GM12878 (cell line): ENCODE results near the gene COL19A1. TPM values are rescaled to one million over a fixed set of nuclear protein-coding genes. Genes with fewer than 3 reads are reported as not detected.
A peak's percentile ranks its signal among the peaks of the same experiment; 100 is the strongest.

ENCODE experiments used
- ATAC-seq: fragments of 200-7000 bp; cut with Tn5 transposase; 3 replicates; pipeline ENCODE4 v1.9.1; 2020; ENCODE audit warnings: mild to moderate bottlenecking, moderate library complexity
- BruUV-seq: library from RNA; stranded (reverse); fragments of 400-500 nt; replicated peaks from 2 replicates; lab custom pipeline; 2021; lab: Mats Ljungman, UMichigan
- CTCF ChIA-PET: fragments of 300-600 bp; sonication (Branson Sonifier 250); formaldehyde crosslinking; extraction: SDS; loops from one replicate; lab custom pipeline; 2021; ENCODE audit warnings: inconsistent platforms; lab: Yijun Ruan, JAX
- POLR2A ChIA-PET: fragments of 350-600 bp; formaldehyde crosslinking; extraction: SDS; loops from one replicate; lab custom pipeline; 2021; ENCODE audit warnings: inconsistent platforms; lab: Charles Lee
- RAD21 ChIA-PET: fragments of 300-600 bp; sonication (Branson Sonifier 250); formaldehyde crosslinking; loops from one replicate; lab custom pipeline; 2023; ENCODE audit warnings: antibody characterized with exemption; ENCODE audit not compliant: unreplicated experiment; lab: Charles Lee
- SMC1A ChIA-PET: fragments of 300-600 bp; sonication (Branson Sonifier 250); formaldehyde crosslinking; loops from one replicate; lab custom pipeline; 2023; ENCODE audit not compliant: unreplicated experiment, uncharacterized antibody; lab: Charles Lee
- DNase-seq: peaks from one replicate; pipeline ENCODE4 v3.0.0-alpha.2; 2011; ENCODE audit warnings: low read depth, low spot score
- FAIRE-seq: peaks from 3 replicates; lab custom pipeline; 2011; peaks lifted over from hg19 to GRCh38; lab: Jason Lieb, UNC
- H2AFZ ChIP-seq: 2 replicates; pipeline ENCODE4 v1.6.0; 2011; ENCODE audit warnings: low read depth, low read length, control low read depth; ENCODE audit not compliant: control insufficient read depth
- H3K27ac ChIP-seq: 2 replicates; pipeline ENCODE4 v1.5.1; 2011; ENCODE audit warnings: control low read depth; ENCODE audit not compliant: control insufficient read depth, insufficient read depth
- H3K27me3 ChIP-seq, 2 experiments: replicated peaks in 1 of 2; 2 replicates each; pipeline versions ENCODE4 v1.6.0 to v1.6.1; 2011; ENCODE audit warnings: low read length in 1 of 2; ENCODE audit not compliant: control insufficient read depth in 2 of 2, insufficient read depth in 2 of 2
- H3K36me3 ChIP-seq, 2 experiments: 2 replicates each; pipeline ENCODE4 v1.5.1; 2011; ENCODE audit warnings: low read length in 1 of 2; ENCODE audit not compliant: control insufficient read depth in 2 of 2, insufficient read depth in 2 of 2
- H3K4me1 ChIP-seq: 2 replicates; pipeline ENCODE4 v1.6.1; 2011; ENCODE audit warnings: mild to moderate bottlenecking, low read length, moderate library complexity, mixed read lengths; ENCODE audit not compliant: control insufficient read depth, insufficient read depth
- H3K4me2 ChIP-seq: 2 replicates; pipeline ENCODE4 v1.6.0; 2011; ENCODE audit warnings: control low read depth; ENCODE audit not compliant: control insufficient read depth, insufficient read depth
- H3K4me3 ChIP-seq: fragments of 200-600 bp; sonication (generic); 2 replicates; pipeline ENCODE4 v1.5.1; 2016
- H3K79me2 ChIP-seq: 2 replicates; pipeline ENCODE4 v1.6.0; 2011; ENCODE audit warnings: low read length; ENCODE audit not compliant: control insufficient read depth, insufficient read depth
- H3K9ac ChIP-seq: 2 replicates; pipeline ENCODE4 v1.8.0; 2011; ENCODE audit warnings: low read length, control low read depth, mixed read lengths; ENCODE audit not compliant: control insufficient read depth, insufficient read depth
- H3K9me3 ChIP-seq: replicated peaks from 3 replicates; pipeline ENCODE4 v1.5.1; 2011; ENCODE audit warnings: mild to moderate bottlenecking, low read length; ENCODE audit not compliant: control insufficient read depth, insufficient read depth
- H4K20me1 ChIP-seq: 2 replicates; pipeline ENCODE4 v1.6.0; 2011; ENCODE audit not compliant: control insufficient read depth, insufficient read depth
- ATF2 ChIP-seq: IDR thresholded peaks from 2 replicates; pipeline ENCODE4 v1.6.1; 2012; ENCODE audit warnings: low read length, inconsistent platforms
- CBX3 ChIP-seq: fragments of 200-600 bp; sonication (generic); IDR thresholded peaks from 2 replicates; pipeline ENCODE4 v1.6.1; 2016; ENCODE audit warnings: low read depth, borderline replicate concordance
- CHD1 ChIP-seq: IDR thresholded peaks from 2 replicates; pipeline ENCODE4 v1.6.1; 2012; ENCODE audit warnings: low read depth, low read length, improper control_type of control experiment
- CREM ChIP-seq: IDR thresholded peaks from 2 replicates; pipeline ENCODE4 v1.6.1; 2014; ENCODE audit warnings: antibody characterized with exemption, low read depth
- CTCF ChIP-seq, 3 experiments: IDR thresholded peaks in 2 of 3; conservative IDR thresholded peaks in 1 of 3; 2 replicates each; pipeline ENCODE4 v1.5.1; 2011; ENCODE audit warnings: low read depth in 3 of 3, low read length in 3 of 3, mild to moderate bottlenecking in 3 of 3, control low read depth in 2 of 3, moderate library complexity in 2 of 3, inconsistent platforms in 1 of 3, mixed read lengths in 1 of 3; ENCODE audit not compliant: control insufficient read depth in 2 of 3, insufficient read depth in 1 of 3; ENCODE audit errors: extremely low read depth in 1 of 3
- HDGF ChIP-seq: fragments of 450-650 bp; IDR thresholded peaks from 2 replicates; pipeline ENCODE4 v1.6.1; 2016; ENCODE audit warnings: antibody characterized with exemption
- IKZF2 ChIP-seq, 2 experiments: fragments of 450-650 bp; IDR thresholded peaks; 2 replicates each; pipeline ENCODE4 v1.6.1; 2017; ENCODE audit warnings: mild to moderate bottlenecking in 2 of 2, moderate library complexity in 2 of 2
- SREBF2 ChIP-seq: IDR thresholded peaks from 2 replicates; pipeline ENCODE4 v1.6.1; 2012; ENCODE audit warnings: mild to moderate bottlenecking, low read length
- SRF ChIP-seq, 2 experiments: IDR thresholded peaks; 2 replicates each; pipeline ENCODE4 v1.6.1; 2011; ENCODE audit warnings: low read depth in 2 of 2, low read length in 2 of 2, mild to moderate bottlenecking in 1 of 2, moderate library complexity in 1 of 2
- STAT1 ChIP-seq: fragments of 450-650 bp; conservative IDR thresholded peaks from 2 replicates; pipeline ENCODE4 v1.6.1; 2014; ENCODE audit warnings: antibody characterized with exemption, mild to moderate bottlenecking
- WRNIP1 ChIP-seq: IDR thresholded peaks from 2 replicates; pipeline ENCODE4 v1.6.1; 2011; ENCODE audit warnings: low read depth, low read length, improper control_type of control experiment, borderline replicate concordance
- YBX1 ChIP-seq: fragments of 450-650 bp; IDR thresholded peaks from 2 replicates; pipeline ENCODE4 v1.6.1; 2016; ENCODE audit warnings: antibody characterized with exemption
- ZNF622 ChIP-seq: fragments of 450-650 bp; IDR thresholded peaks from 2 replicates; pipeline ENCODE4 v1.6.1; 2017; ENCODE audit warnings: mild to moderate bottlenecking, inconsistent platforms
- WGBS: methylation state at CpG from one replicate; pipeline ENCODE4 v1.1.6; 2016; ENCODE audit warnings: low lambda C conversion rate; ENCODE audit not compliant: insufficient replicate concordance, insufficient coverage; ENCODE audit errors: missing lambda C conversion rate; 5-methylcytosine and 5-hydroxymethylcytosine counted together
- in situ Hi-C: fragments of 300-500 bp; cut with MboI; formaldehyde crosslinking; loops from 9 replicates; pipeline ENCODE4 v1.14.3; 2018; ENCODE audit warnings: mixed read lengths
- intact Hi-C: fragments of 100-400 bp; cut with micrococcal nuclease; formaldehyde crosslinking; loops from one replicate; pipeline ENCODE4 v1.14.2; 2022; ENCODE audit not compliant: unreplicated experiment
- polyA plus RNA-seq, 11 experiments: library from polyadenylated mRNA; depleted of rRNA in 4 of 11; unstranded in 6 of 11; stranded (reverse) in 5 of 11; fragments of >200 nt; fragmentation: Nextera tagmentation in 4 of 11; fragmentation: Illumina TruSeq in 1 of 11; extraction: Ambion mirVana in 4 of 11; extraction: Trizol in 1 of 11; gene quantifications; 1 replicate in 1 of 11; 2 replicates in 10 of 11; pipeline versions ENCODE4 v1.2.1 to v1.2.3, GENCODE V29; 2011 to 2016; ENCODE audit warnings: inconsistent platforms in 2 of 11, missing spikeins in 2 of 11, low read depth in 1 of 11
- total RNA-seq, 4 experiments: library from RNA; depleted of rRNA in 3 of 4; stranded (reverse); fragments of >200 nt in 3 of 4; fragmentation: Illumina TruSeq in 1 of 4; extraction: Trizol in 1 of 4; gene quantifications; 2 replicates each; pipeline versions ENCODE4 v1.2.1 to v1.2.3, GENCODE V29; 2013 to 2021

COL19A1 gene
- total and polyA plus RNA-seq, 10 of the 15 experiments (the other 5 are each of a cell fraction or from before 2014, with no cell fraction given) = 1.1 to 13.5 (median 4.1) TPM

- Histone ChIP-seq H3K36me3 (no peaks in the 10 kb centered on the region), H4K20me1 (no peaks in the 10 kb centered on the region), H2AFZ (no peak overlapping the region), H3K27me3 (no peaks in the 10 kb centered on the region), H3K4me3 (no peak overlapping the region), H3K4me1 (no peaks in the 10 kb centered on the region), H3K4me2 (no peak overlapping the region), H3K9me3 (no peaks in the 10 kb centered on the region), H3K27ac (no peak overlapping the region), H3K79me2 (no peaks in the 10 kb centered on the region), H3K9ac (no peak overlapping the region)
- TF ChIP-seq STAT1 (no peak), CTCF (IDR thresholded peaks at IDR 0.05 in 2 of 3, conservative IDR thresholded peaks at IDR 0.05 in 1 of 3; ENCODE audit: control insufficient read depth in 2 of 3, extremely low read depth in 1 of 3, insufficient read depth in 1 of 3, low read depth in 3 of 3, low read length in 3 of 3) (0 out of 6 replicates have a peak, but pooled peaks of 1 of the 3 experiments have one; percentile 7)
- intact Hi-C loops = loop anchor here (10.0 kb wide), 1 partner anchor 146 kb away; no protein-coding TSS in a partner anchor
- POLR2A ChIA-PET = no interaction called here
- no TSS peak for BruUV-seq
- RAD21 ChIA-PET = no interaction called here
- no peak for FAIRE-seq
- WGBS = 100% methylated on average over 2 of the region's 2 CpGs
- in situ Hi-C loops = no loop called here
- no peak for ATAC-seq
- SMC1A ChIA-PET = interaction anchor here (0.7 kb wide), 1 partner anchor 137 kb away, joined by 3 read pairs; no protein-coding TSS in a partner anchor
- CTCF ChIA-PET = interaction anchor here (0.7 to 1.3 kb wide), 2 partner anchors 15 to 112 kb away, joined by 3 read pairs; no protein-coding TSS in a partner anchor
- DNase-seq = no peak
Observed at GRCh38 chr6:69980624-69981023, 114.3 kb downstream of the COL19A1 start.

GRCh38 chr6:69984506-69984905 lies 118.2 kb downstream of the COL19A1 start:
- RAD21 ChIA-PET = interaction anchor here (1.2 kb wide), 1 partner anchor 171 kb away, joined by 3 read pairs; no protein-coding TSS in a partner anchor
- in situ Hi-C loops (no loop called here), intact Hi-C loops (loop anchor here (10.0 kb wide), 1 partner anchor 150 kb away; no protein-coding TSS in a partner anchor)
- H3K9ac ChIP-seq = no peak overlapping the region
- POLR2A ChIA-PET = interaction anchor here (0.6 to 1.3 kb wide), 2 partner anchors 9 to 873 kb away, joined by 3 to 7 read pairs; no protein-coding TSS in a partner anchor
- H3K4me2 ChIP-seq = no peak overlapping the region
- no peaks in the 10 kb centered on the region for H4K20me1 ChIP-seq
- no peak overlapping the region for H2AFZ ChIP-seq
- no TSS peak for BruUV-seq
- no peaks in the 10 kb centered on the region for H3K27me3 ChIP-seq
- TF ChIP-seq CBX3 = no peak
- no peak for TF ChIP-seq WRNIP1
- no peak for TF ChIP-seq ZNF622
- TF ChIP-seq HDGF = no peak
- TF ChIP-seq SREBF2 = no peak
- no peak for TF ChIP-seq IKZF2 (IDR thresholded peaks at IDR 0.05)
- no peak for TF ChIP-seq SRF (IDR thresholded peaks at IDR 0.05; ENCODE audit: low read depth in 2 of 2, low read length in 2 of 2)
- no peak for TF ChIP-seq CHD1
- TF ChIP-seq YBX1 = no peak
- TF ChIP-seq CREM = no peak
- no peak for TF ChIP-seq ATF2
- H3K4me3 ChIP-seq = no peak overlapping the region
- H3K27ac ChIP-seq = no peak overlapping the region
- CTCF ChIA-PET = interaction anchor here (0.9 to 2.2 kb wide), 5 partner anchors 12 to 251 kb away, joined by 3 to 6 read pairs (median 4); no protein-coding TSS in a partner anchor
- no peaks in the 10 kb centered on the region for H3K79me2 ChIP-seq
- no peak for FAIRE-seq
- DNase-seq = no peak
- H3K36me3 ChIP-seq = no peaks in the 10 kb centered on the region
- SMC1A ChIA-PET = interaction anchor here (0.5 to 1.9 kb wide), 6 partner anchors 9 to 265 kb away, joined by 3 to 5 read pairs (median 4); no protein-coding TSS in a partner anchor
- H3K9me3 ChIP-seq = no peaks in the 10 kb centered on the region
- H3K4me1 ChIP-seq = peaks cover 3% of the 10 kb centered on the region; the same call in 1 of the 2 replicates
- WGBS = 93% methylated on average over 3 of the region's 3 CpGs
- peak; percentile 58 for ATAC-seq
